GM21515 (cell line): ENCODE data around the gene OR6C2.
"Not testable (repeated sequence)": the region's sequence is repeated elsewhere in the genome, so short reads cannot be mapped to it uniquely, and the experiment has no call there.

ENCODE experiments used
- ATAC-seq: cut with Tn5 transposase; IDR thresholded peaks from one replicate; pipeline ENCODE4 v1.9.1; 2021; ENCODE audit not compliant: unreplicated experiment

The OR6C2 gene

DNA sequence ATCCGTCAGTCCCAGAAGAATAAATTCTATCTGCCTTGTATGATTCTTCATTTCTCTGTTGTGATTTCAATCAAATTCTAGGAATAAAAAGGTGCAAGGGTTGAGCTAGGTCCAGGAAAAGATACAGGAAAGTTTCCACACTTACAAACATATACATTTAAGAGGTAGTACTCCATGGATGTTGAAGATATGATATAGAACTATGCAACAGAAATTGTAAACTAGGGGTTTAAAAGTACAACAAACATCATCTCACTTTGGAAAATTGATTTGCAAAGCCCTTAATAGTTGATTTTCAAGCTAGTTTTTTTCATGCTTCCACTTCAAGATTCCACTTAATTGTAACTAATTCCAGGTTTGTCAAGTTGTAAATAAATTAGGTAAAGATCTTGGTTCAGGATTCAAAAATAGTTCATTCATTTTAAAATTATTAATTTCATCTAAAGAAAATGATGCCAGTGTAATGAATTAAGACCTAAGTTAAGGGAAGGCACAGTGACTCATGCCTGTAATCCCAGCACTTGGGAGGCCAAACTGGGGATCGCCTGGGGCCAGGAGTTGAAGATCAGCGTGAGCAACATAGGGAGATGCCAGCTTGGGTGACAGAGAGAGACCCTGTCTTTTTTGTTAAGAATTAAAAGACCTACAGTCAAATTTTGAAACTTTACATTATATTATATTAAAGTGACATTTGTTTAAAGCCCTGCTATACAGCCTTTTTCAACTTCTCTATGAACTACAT lies 26.4 kb downstream of the OR6C2 start, which contains the start of gene OR6C70:
OR6C70 (minus strand) TSS at position 51 of the 742 bp plus-strand sequence; CDS start at position 51, 0 bp downstream.
- ATAC-seq = no peak

GRCh38 chr12:55472264-55472663 lies 28.4 kb downstream of the OR6C2 start:
- ATAC-seq = no peak

DNA sequence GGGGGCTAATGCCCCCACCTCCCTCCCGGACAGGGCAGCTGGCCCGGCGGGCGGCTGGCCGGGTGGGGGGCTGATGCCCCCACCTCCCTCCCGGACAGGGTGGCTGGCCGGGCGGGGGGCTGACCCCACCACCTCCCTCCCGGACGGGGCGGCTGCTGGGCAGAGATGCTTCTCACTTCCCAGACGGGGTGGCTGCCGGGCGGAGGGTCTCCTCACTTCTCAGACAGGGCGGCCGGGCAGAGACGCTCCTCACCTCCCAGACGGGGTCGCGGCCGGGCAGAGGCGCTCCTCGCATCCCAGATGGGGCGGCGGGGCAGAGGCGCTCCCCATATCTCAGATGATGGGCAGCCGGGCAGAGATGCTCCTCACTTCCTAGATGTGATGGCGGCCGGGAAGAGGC lies 35.3 kb downstream of the OR6C2 start:
- not testable (repeated sequence) for ATAC-seq

GRCh38 chr12:55484284-55484683 lies 40.4 kb downstream of the OR6C2 start:
- not testable (repeated sequence) for ATAC-seq

- ATAC-seq = no peak
These were observed 48.2 kb downstream of the OR6C2 start, which contains the start of gene OR6C68 for GRCh38 chr12:55492078-55492477. OR6C68 (plus strand) TSS chr12:55492378; CDS start chr12:55492378, 0 bp downstream.

GRCh38 chr12:55495490-55495889 lies 51.6 kb downstream of the OR6C2 start:
- no peak for ATAC-seq

GRCh38 chr12:55499231-55499630 lies 55.4 kb downstream of the OR6C2 start:
- ATAC-seq = no peak

DNA sequence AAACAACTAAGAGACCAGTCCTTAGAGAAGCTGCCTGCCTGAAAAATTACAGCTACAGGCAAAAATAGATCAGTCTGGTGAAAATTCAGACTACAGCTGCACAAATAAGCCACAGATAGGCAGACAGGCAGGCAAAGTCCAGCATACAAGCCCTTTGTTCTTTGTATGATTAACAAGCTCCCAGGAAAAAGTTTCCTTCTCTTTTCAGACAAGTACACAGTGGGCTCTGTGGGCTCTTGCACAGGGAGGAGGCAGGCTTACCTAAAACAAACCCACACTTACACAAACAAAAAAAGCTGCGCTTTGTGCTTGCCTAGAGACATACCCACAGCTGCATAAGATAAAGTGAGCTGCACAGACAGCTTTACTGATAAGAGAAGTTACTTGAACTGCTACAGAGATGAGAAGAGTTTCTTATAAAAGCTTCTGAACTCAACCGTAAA lies 56.0 kb downstream of the OR6C2 start:
- ATAC-seq = no peak

GRCh38 chr12:55501601-55502000 lies 57.7 kb downstream of the OR6C2 start:
- ATAC-seq = no peak
